HCT116 (cell line): ENCODE measurements around the gene NOL4L. TPM values are rescaled to one million over a fixed set of nuclear protein-coding genes. Genes with fewer than 3 reads are reported as not detected.

ENCODE experiments used
- ATAC-seq: fragments of 200-7000 bp; cut with Tn5 transposase; 2 replicates; pipeline ENCODE4 v1.9.1; 2020; ENCODE audit warnings: mild to moderate bottlenecking, moderate library complexity
- BruUV-seq: library from RNA; stranded (reverse); fragments of 400-500 nt; replicated peaks from 2 replicates; lab custom pipeline; 2021; lab: Mats Ljungman, UMichigan
- CTCF ChIA-PET: fragments of 300-600 bp; sonication (Branson Sonifier 250); formaldehyde crosslinking; loops from one replicate; lab custom pipeline; 2021; ENCODE audit warnings: antibody characterized with exemption; lab: Charles Lee
- POLR2A ChIA-PET: fragments of 300-600, 350-600 bp; sonication (Branson Sonifier 250); formaldehyde crosslinking; loops from one replicate; lab custom pipeline; 2021; ENCODE audit warnings: antibody characterized with exemption; lab: Charles Lee
- RAD21 ChIA-PET, 2 experiments: fragments of 300-600 bp; sonication (Branson Sonifier 250); formaldehyde crosslinking; loops; one replicate each; lab custom pipeline; 2023; ENCODE audit warnings: low total read pairs in 2 of 2; ENCODE audit not compliant: uncharacterized antibody in 2 of 2, unreplicated experiment in 2 of 2, low non-redundant PET in 1 of 2; lab: Charles Lee
- DNase-seq: peaks from one replicate; pipeline ENCODE4 v3.0.0-alpha.2; 2010; ENCODE audit warnings: low read depth, low spot score
- H2AFZ ChIP-seq: fragments of 200-600 bp; shearing (Covaris generic), sonication (generic); 2 replicates; pipeline ENCODE4 v1.6.1; 2017; ENCODE audit warnings: low read depth, mixed run types, mixed read lengths, antibody characterized with exemption, low read length; ENCODE audit not compliant: poor library complexity, severe bottlenecking
- H3K27ac ChIP-seq: 2 replicates; pipeline ENCODE4 v1.5.1; 2012; ENCODE audit warnings: low read depth, low read length
- H3K27me3 ChIP-seq: fragments of 200-600 bp; sonication (generic); 2 replicates; pipeline ENCODE4 v1.6.1; 2016; ENCODE audit warnings: mixed run types, low read length, mixed read lengths; ENCODE audit not compliant: insufficient read depth
- H3K36me3 ChIP-seq, 2 experiments: fragments of 200-500 bp in 1 of 2; fragments of 200-600 bp in 1 of 2; sonication (Bioruptor generic) in 1 of 2; sonication (generic) in 1 of 2; 2 replicates each; pipeline versions ENCODE4 v1.5.1 to v1.6.1; 2014 to 2016; ENCODE audit warnings: low read length in 2 of 2, inconsistent platforms in 1 of 2, mixed read lengths in 1 of 2, mixed run types in 1 of 2; ENCODE audit not compliant: insufficient read depth in 2 of 2, control insufficient read depth in 1 of 2
- H3K4me1 ChIP-seq, 2 experiments: fragments of 200-600 bp in 1 of 2; sonication (generic) in 1 of 2; 2 replicates each; pipeline versions ENCODE4 v1.5.1 to v1.6.1; 2012 to 2017; ENCODE audit warnings: low read length in 2 of 2, inconsistent platforms in 1 of 2, mild to moderate bottlenecking in 1 of 2, mixed read lengths in 1 of 2, mixed run types in 1 of 2, moderate library complexity in 1 of 2; ENCODE audit not compliant: insufficient read depth in 2 of 2, control insufficient read depth in 1 of 2
- H3K4me2 ChIP-seq: fragments of 200-600 bp; sonication (generic); 2 replicates; pipeline ENCODE4 v1.6.1; 2017; ENCODE audit warnings: mixed run types, low read length, mixed read lengths
- H3K4me3 ChIP-seq, 2 experiments: fragments of 200-600 bp in 1 of 2; sonication (generic) in 1 of 2; replicated peaks in 1 of 2; 2 replicates each; pipeline ENCODE4 v1.5.1; 2011 to 2016; ENCODE audit warnings: low read length in 2 of 2, control low read depth in 1 of 2, low read depth in 1 of 2, mild to moderate bottlenecking in 1 of 2, mixed read lengths in 1 of 2, mixed run types in 1 of 2
- H3K79me2 ChIP-seq: fragments of 200-600 bp; sonication (generic); 2 replicates; pipeline ENCODE4 v1.6.1; 2017; ENCODE audit warnings: mild to moderate bottlenecking, mixed run types, low read length, moderate library complexity, mixed read lengths; ENCODE audit not compliant: insufficient read depth
- H3K9ac ChIP-seq: fragments of 200-600 bp; sonication (generic); 2 replicates; pipeline ENCODE4 v1.6.1; 2016; ENCODE audit warnings: low read length, mixed read lengths
- H3K9me2 ChIP-seq: fragments of 200-600 bp; sonication (generic), shearing (Covaris generic); 2 replicates; pipeline ENCODE4 v1.6.1; 2017; ENCODE audit warnings: mixed run types, mild to moderate bottlenecking, moderate library complexity; ENCODE audit not compliant: insufficient read depth
- H3K9me3 ChIP-seq, 2 experiments: fragments of 200-500 bp in 1 of 2; fragments of 200-600 bp in 1 of 2; sonication (Bioruptor generic) in 1 of 2; sonication (generic) in 1 of 2; 2 replicates each; pipeline ENCODE4 v1.6.1; 2014 to 2017; ENCODE audit warnings: low read length in 2 of 2, mixed read lengths in 2 of 2, inconsistent platforms in 1 of 2, low read depth in 1 of 2, mild to moderate bottlenecking in 1 of 2, mixed run types in 1 of 2, moderate library complexity in 1 of 2; ENCODE audit not compliant: control insufficient read depth in 1 of 2, insufficient read depth in 1 of 2
- H4K20me1 ChIP-seq: fragments of 200-600 bp; sonication (generic), shearing (Covaris generic); 2 replicates; pipeline ENCODE4 v1.6.1; 2017; ENCODE audit warnings: mixed run types, mild to moderate bottlenecking, moderate library complexity; ENCODE audit not compliant: insufficient read depth
- ATF3 ChIP-seq: IDR thresholded peaks from 2 replicates; pipeline ENCODE4 v1.6.1; 2012
- EGR1 ChIP-seq: IDR thresholded peaks from 2 replicates; pipeline ENCODE4 v1.6.1; 2012; ENCODE audit warnings: low read depth
- ELF1 ChIP-seq: IDR thresholded peaks from 2 replicates; pipeline ENCODE4 v1.6.1; 2012; ENCODE audit warnings: low read depth, borderline replicate concordance
- EZH2 ChIP-seq: fragments of 200-600 bp; sonication (generic); IDR thresholded peaks from 2 replicates; pipeline ENCODE4 v1.6.1; 2017; ENCODE audit warnings: antibody characterized with exemption, mixed run types
- EZH2phosphoT487 ChIP-seq: fragments of 200-600 bp; IDR thresholded peaks from 2 replicates; pipeline ENCODE4 v1.6.1; 2018; ENCODE audit warnings: antibody characterized with exemption, borderline replicate concordance
- JUND ChIP-seq: IDR thresholded peaks from 2 replicates; pipeline ENCODE4 v1.6.1; 2012
- POLR2A ChIP-seq: IDR thresholded peaks from 2 replicates; pipeline ENCODE4 v1.7.0; 2011; ENCODE audit warnings: borderline replicate concordance; ENCODE audit not compliant: insufficient read depth, insufficient read length; ENCODE audit errors: extremely low read depth
- RAD21 ChIP-seq: IDR thresholded peaks from 2 replicates; pipeline ENCODE4 v1.6.1; 2012; ENCODE audit warnings: low read depth, mild to moderate bottlenecking
- REST ChIP-seq: IDR thresholded peaks from 2 replicates; pipeline ENCODE4 v1.6.1; 2012; ENCODE audit warnings: low read depth
- SIN3A ChIP-seq: IDR thresholded peaks from 2 replicates; pipeline ENCODE4 v1.6.1; 2012; ENCODE audit warnings: low read depth
- SP1 ChIP-seq: IDR thresholded peaks from 2 replicates; pipeline ENCODE4 v1.6.1; 2012; ENCODE audit warnings: low read depth
- TCF7L2 ChIP-seq: IDR thresholded peaks from 2 replicates; pipeline ENCODE4 v1.7.0; 2011; ENCODE audit warnings: borderline replicate concordance, inconsistent platforms; ENCODE audit not compliant: insufficient read depth, insufficient read length; ENCODE audit errors: extremely low read depth
- ZBTB33 ChIP-seq: IDR thresholded peaks from 2 replicates; pipeline ENCODE4 v1.6.1; 2011; ENCODE audit warnings: mild to moderate bottlenecking, low read length, moderate library complexity; ENCODE audit not compliant: insufficient replicate concordance; ENCODE audit errors: extremely low read depth
- ZNF274 ChIP-seq: fragments of 200-500 bp; sonication (Bioruptor generic); IDR thresholded peaks from 2 replicates; pipeline ENCODE4 v1.6.1; 2014; ENCODE audit warnings: mild to moderate bottlenecking, low read depth, low read length, inconsistent platforms
- intact Hi-C: fragments of 100-400 bp; cut with micrococcal nuclease; formaldehyde crosslinking; loops from 2 replicates; pipeline ENCODE4 v1.10.0; 2022
- total RNA-seq: library from RNA; stranded (reverse); gene quantifications from one replicate; pipeline ENCODE4 v1.2.1, GENCODE V29; 2021; ENCODE audit not compliant: unreplicated experiment

The NOL4L gene
- total RNA-seq, 1 experiment from 2014 or later: 5.9 TPM

- POLR2A ChIA-PET: no interaction called here
- no peak overlapping the region for H3K27ac ChIP-seq
- H2AFZ ChIP-seq: no peak overlapping the region
- intact Hi-C loops: no loop called here
- no peaks in the 10 kb centered on the region for H3K79me2 ChIP-seq
- H4K20me1 ChIP-seq: no peaks in the 10 kb centered on the region
- no peak overlapping the region for H3K4me2 ChIP-seq
- no TSS peak for BruUV-seq
- H3K27me3 ChIP-seq: no peaks in the 10 kb centered on the region
- TF ChIP-seq TCF7L2 (no peak), ZNF274 (no peak), EZH2 (no peak), SP1 (no peak), SIN3A (no peak)
- RAD21 ChIA-PET: no interaction called here
- CTCF ChIA-PET: no interaction called here
- H3K9me3 ChIP-seq: no peaks in the 10 kb centered on the region
- DNase-seq (no peak), ATAC-seq (no peak)
- no peaks in the 10 kb centered on the region for H3K9me2 ChIP-seq
- no peak overlapping the region for H3K4me3 ChIP-seq
- 0 out of 4 replicates have a peak, but pooled peaks cover 0 to 3% of the 10 kb centered on the region in 2 experiments for H3K4me1 ChIP-seq
- H3K9ac ChIP-seq: no peak overlapping the region
- no peaks in the 10 kb centered on the region for H3K36me3 ChIP-seq
These were observed 67.1 kb downstream of the NOL4L start for GRCh38 chr20:32517914-32518592.

- BruUV-seq: no TSS peak
- ATAC-seq (no peak), DNase-seq (no peak)
- intact Hi-C loops: no loop called here
- H3K9ac ChIP-seq: no peak overlapping the region
- H3K27ac ChIP-seq: no peak overlapping the region
- ChIA-PET RAD21 (no interaction called here), CTCF (no interaction called here)
- no peak overlapping the region for H3K4me2 ChIP-seq
- TF ChIP-seq ELF1: no peak
- TF ChIP-seq REST: no peak
- no peak for TF ChIP-seq ZBTB33
- no peak for TF ChIP-seq POLR2A
- no peak for TF ChIP-seq EZH2
- no peak for TF ChIP-seq RAD21
- TF ChIP-seq JUND: no peak
- TF ChIP-seq ZNF274: no peak
- no peak for TF ChIP-seq EZH2phosphoT487
- TF ChIP-seq ATF3: no peak
- TF ChIP-seq EGR1: no peak
- TF ChIP-seq, all 23 proteins: peak for 0
- H3K36me3 ChIP-seq: no peaks in the 10 kb centered on the region
- no peaks in the 10 kb centered on the region for H3K9me3 ChIP-seq
- H3K4me3 ChIP-seq: no peak overlapping the region
- no peaks in the 10 kb centered on the region for H3K79me2 ChIP-seq
- H3K27me3 ChIP-seq: no peaks in the 10 kb centered on the region
- H4K20me1 ChIP-seq: no peaks in the 10 kb centered on the region
- H3K4me1 ChIP-seq: 0 out of 4 replicates have a peak, but pooled peaks cover 0 to 3% of the 10 kb centered on the region in 2 experiments
- POLR2A ChIA-PET: no interaction called here
- H2AFZ ChIP-seq: no peak overlapping the region
- no peaks in the 10 kb centered on the region for H3K9me2 ChIP-seq
These were observed 67.6 kb downstream of the NOL4L start for GRCh38 chr20:32517518-32517873.
